ENCODE data around the gene ANXA1.
A peak's percentile ranks its signal among the peaks of the same experiment; 100 is the strongest.

ANXA1 gene

GRCh38 chr9:73138516-73138915, 13.1 kb upstream of the ANXA1 start:
- DNase-seq, result no peak

- DNase-seq, result no peak
Measured at GRCh38 chr9:73141282-73141681, 10.4 kb upstream of the ANXA1 start.

- DNase-seq, result peak; percentile 91
Measured at GRCh38 chr9:73143711-73144328, 7.8 kb upstream of the ANXA1 start.

GRCh38 chr9:73146111-73146815, 5.4 kb upstream of the ANXA1 start:
- no peak for DNase-seq

GRCh38 chr9:73148447-73148937, 3.2 kb upstream of the ANXA1 start:
- peak; percentile 45 for DNase-seq

- peak; percentile 93 for DNase-seq
Measured at GRCh38 chr9:73149371-73150067, 2.1 kb upstream of the ANXA1 start.

GRCh38 chr9:73152543-73152844, 829 bp downstream of the ANXA1 start:
- DNase-seq, result peak; percentile 90

- peak; percentile 43 for DNase-seq
Measured at GRCh38 chr9:73152953-73153352, 1.3 kb downstream of the ANXA1 start.

- peak; percentile 43 for DNase-seq
Measured at GRCh38 chr9:73153793-73154227, 2.1 kb downstream of the ANXA1 start.

GRCh38 chr9:73154271-73154670, 2.6 kb downstream of the ANXA1 start:
- DNase-seq, result no peak

- DNase-seq, result no peak
Measured at GRCh38 chr9:73154722-73155121, 3.1 kb downstream of the ANXA1 start.

GRCh38 chr9:73155377-73155776, 3.7 kb downstream of the ANXA1 start:
- DNase-seq, result no peak

- no peak for DNase-seq
Measured at GRCh38 chr9:73155968-73156864, 4.6 kb downstream of the ANXA1 start.

GRCh38 chr9:73156865-73157187, 5.2 kb downstream of the ANXA1 start:
- DNase-seq, result no peak

- no peak for DNase-seq
Measured at GRCh38 chr9:73157811-73158210, 6.1 kb downstream of the ANXA1 start.

- no peak for DNase-seq
Measured at GRCh38 chr9:73158723-73159122, 7.1 kb downstream of the ANXA1 start.

GRCh38 chr9:73160868-73161267, 9.2 kb downstream of the ANXA1 start:
- DNase-seq, result no peak

GRCh38 chr9:73162987-73163768, 11.5 kb downstream of the ANXA1 start:
- no peak for DNase-seq

- DNase-seq, result no peak
Measured at GRCh38 chr9:73165911-73166310, 14.2 kb downstream of the ANXA1 start.

GRCh38 chr9:73166468-73166867, 14.8 kb downstream of the ANXA1 start:
- DNase-seq, result no peak

- no peak for DNase-seq
Measured at GRCh38 chr9:73167614-73168013, 15.9 kb downstream of the ANXA1 start.

- no peak for DNase-seq
Measured at GRCh38 chr9:73168298-73168934, 16.8 kb downstream of the ANXA1 start.
